PC-9 (cell line): ENCODE results near the gene MAGI2.

Source experiments
- EZH2 ChIP-seq: fragments of 200-600 bp; sonication (generic); IDR thresholded peaks from 2 replicates; pipeline ENCODE4 v1.8.0; 2017; ENCODE audit warnings: antibody characterized with exemption, low read depth
- TF ChIP-seq, protein P1 (sequence below): fragments of 200-600 bp; sonication (generic); conservative IDR thresholded peaks from 2 replicates; pipeline ENCODE4 v1.6.1; 2017; ENCODE audit warnings: mixed run types, antibody characterized with exemption, mild to moderate bottlenecking, moderate library complexity

DNA sequence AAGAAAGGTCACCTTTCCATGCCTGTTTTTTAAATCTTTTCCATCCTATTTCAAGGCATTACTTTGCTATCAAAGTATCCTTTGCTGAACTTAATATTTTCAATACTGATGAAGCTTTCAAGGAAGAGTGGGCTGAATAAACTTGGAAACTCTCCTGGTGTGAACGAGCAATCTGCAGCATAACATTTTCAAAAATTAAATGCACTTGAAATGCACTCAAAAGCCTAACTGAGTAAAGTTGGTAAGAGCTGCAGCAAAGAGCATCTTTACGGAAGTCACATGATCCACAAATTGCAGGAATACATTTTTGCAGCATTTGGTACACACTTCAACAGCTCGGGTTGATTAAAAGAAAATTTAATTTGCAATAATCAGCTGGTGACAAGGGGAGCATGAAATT lies 1287.6 kb downstream of the MAGI2 start:
- TF ChIP-seq, protein P1, sequence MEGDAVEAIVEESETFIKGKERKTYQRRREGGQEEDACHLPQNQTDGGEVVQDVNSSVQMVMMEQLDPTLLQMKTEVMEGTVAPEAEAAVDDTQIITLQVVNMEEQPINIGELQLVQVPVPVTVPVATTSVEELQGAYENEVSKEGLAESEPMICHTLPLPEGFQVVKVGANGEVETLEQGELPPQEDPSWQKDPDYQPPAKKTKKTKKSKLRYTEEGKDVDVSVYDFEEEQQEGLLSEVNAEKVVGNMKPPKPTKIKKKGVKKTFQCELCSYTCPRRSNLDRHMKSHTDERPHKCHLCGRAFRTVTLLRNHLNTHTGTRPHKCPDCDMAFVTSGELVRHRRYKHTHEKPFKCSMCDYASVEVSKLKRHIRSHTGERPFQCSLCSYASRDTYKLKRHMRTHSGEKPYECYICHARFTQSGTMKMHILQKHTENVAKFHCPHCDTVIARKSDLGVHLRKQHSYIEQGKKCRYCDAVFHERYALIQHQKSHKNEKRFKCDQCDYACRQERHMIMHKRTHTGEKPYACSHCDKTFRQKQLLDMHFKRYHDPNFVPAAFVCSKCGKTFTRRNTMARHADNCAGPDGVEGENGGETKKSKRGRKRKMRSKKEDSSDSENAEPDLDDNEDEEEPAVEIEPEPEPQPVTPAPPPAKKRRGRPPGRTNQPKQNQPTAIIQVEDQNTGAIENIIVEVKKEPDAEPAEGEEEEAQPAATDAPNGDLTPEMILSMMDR, result no peak
- no peak for TF ChIP-seq EZH2
